ENCODE data around the gene CAMK2A. TPM values are rescaled to one million over a fixed set of nuclear protein-coding genes. Genes with fewer than 3 reads are reported as not detected.

CAMK2A gene
- polyA plus RNA-seq, 1 donor (not counting 4 experiments of a cell fraction or from before 2014, with no cell fraction given): 0.05 TPM

- no peak overlapping the region for H2AFZ ChIP-seq (ENCODE audit: control insufficient read depth, low read length)
- H3K27me3 ChIP-seq (ENCODE audit: control insufficient read depth, extremely low read depth, insufficient read depth, low read length): peaks cover 16% of the 10 kb centered on the region
- dilution Hi-C loops (cut with MboI; ENCODE audit: extremely low pct_ligation_motif_present, low sequenced_read_pairs): no loop called here
- no peaks in the 10 kb centered on the region for H4K20me1 ChIP-seq (ENCODE audit: control insufficient read depth, extremely low read depth, insufficient read depth, low read length)
- no peaks in the 10 kb centered on the region for H3K79me2 ChIP-seq (ENCODE audit: control insufficient read depth, insufficient read depth, low read length)
- DNase-seq (ENCODE audit: low read depth, low spot score) (no peak), FAIRE-seq (no peak)
- H3K4me3 ChIP-seq (ENCODE audit: control insufficient read depth in 2 of 3, extremely low read depth in 1 of 3, insufficient read depth in 2 of 3, low read depth in 1 of 3, low read length in 3 of 3): no peak overlapping the region
- H3K4me1 ChIP-seq (ENCODE audit: control insufficient read depth, extremely low read depth, insufficient read depth, low read length): no peaks in the 10 kb centered on the region
- TF ChIP-seq CTCF (optimal IDR thresholded peaks at IDR 0.05 in 1 of 3, IDR thresholded peaks at IDR 0.05 in 1 of 3, conservative IDR thresholded peaks at IDR 0.05 in 1 of 3; ENCODE audit: extremely low read depth in 1 of 3, insufficient read depth in 2 of 3, low read length in 3 of 3) (no peak), EZH2 (IDR thresholded peaks at IDR 0.05; ENCODE audit: low read length) (no peak)
- no peaks in the 10 kb centered on the region for H3K9me1 ChIP-seq (ENCODE audit: control insufficient read depth, extremely low read depth, insufficient read depth, low read length)
- H3K9me3 ChIP-seq (ENCODE audit: control insufficient read depth, low read depth, low read length): no peaks in the 10 kb centered on the region
- no peaks in the 10 kb centered on the region for H3K36me3 ChIP-seq (ENCODE audit: control insufficient read depth in 2 of 2, extremely low read depth in 1 of 2, insufficient read depth in 2 of 2, low read length in 2 of 2)
- H3K4me2 ChIP-seq (ENCODE audit: control insufficient read depth, extremely low read depth, insufficient read depth, low read depth, low read length): no peak overlapping the region
- no peak overlapping the region for H3K27ac ChIP-seq (ENCODE audit: control insufficient read depth, insufficient read depth, low read length)
- H3K9ac ChIP-seq (ENCODE audit: control insufficient read depth, extremely low read depth, insufficient read depth, low read length): no peak overlapping the region
These were observed 87.1 kb downstream of the CAMK2A start for GRCh38 chr5:150202501-150202900.

- peaks cover 36% of the 10 kb centered on the region for H3K27me3 ChIP-seq (ENCODE audit: control insufficient read depth, extremely low read depth, insufficient read depth, low read length)
- DNase-seq (ENCODE audit: low read depth, low spot score) (no peak), FAIRE-seq (no peak)
- H3K27ac ChIP-seq (ENCODE audit: control insufficient read depth, insufficient read depth, low read length): no peak overlapping the region
- no peaks in the 10 kb centered on the region for H3K36me3 ChIP-seq (ENCODE audit: control insufficient read depth in 2 of 2, extremely low read depth in 1 of 2, insufficient read depth in 2 of 2, low read length in 2 of 2)
- no peak overlapping the region for H3K4me2 ChIP-seq (ENCODE audit: control insufficient read depth, extremely low read depth, insufficient read depth, low read depth, low read length)
- H2AFZ ChIP-seq (ENCODE audit: control insufficient read depth, low read length): no peak overlapping the region
- H3K9me1 ChIP-seq (ENCODE audit: control insufficient read depth, extremely low read depth, insufficient read depth, low read length): no peaks in the 10 kb centered on the region
- H3K4me1 ChIP-seq (ENCODE audit: control insufficient read depth, extremely low read depth, insufficient read depth, low read length): no peaks in the 10 kb centered on the region
- TF ChIP-seq EZH2 (IDR thresholded peaks at IDR 0.05; ENCODE audit: low read length) (no peak), CTCF (optimal IDR thresholded peaks at IDR 0.05 in 1 of 3, IDR thresholded peaks at IDR 0.05 in 1 of 3, conservative IDR thresholded peaks at IDR 0.05 in 1 of 3; ENCODE audit: extremely low read depth in 1 of 3, insufficient read depth in 2 of 3, low read length in 3 of 3) (no peak)
- H3K9ac ChIP-seq (ENCODE audit: control insufficient read depth, extremely low read depth, insufficient read depth, low read length): no peak overlapping the region
- no peaks in the 10 kb centered on the region for H4K20me1 ChIP-seq (ENCODE audit: control insufficient read depth, extremely low read depth, insufficient read depth, low read length)
- no peak overlapping the region for H3K4me3 ChIP-seq (ENCODE audit: control insufficient read depth in 2 of 3, extremely low read depth in 1 of 3, insufficient read depth in 2 of 3, low read depth in 1 of 3, low read length in 3 of 3)
- H3K79me2 ChIP-seq (ENCODE audit: control insufficient read depth, insufficient read depth, low read length): no peaks in the 10 kb centered on the region
- dilution Hi-C loops (cut with MboI; ENCODE audit: extremely low pct_ligation_motif_present, low sequenced_read_pairs): no loop called here
- H3K9me3 ChIP-seq (ENCODE audit: control insufficient read depth, low read depth, low read length): no peaks in the 10 kb centered on the region
These were observed 92.1 kb downstream of the CAMK2A start for GRCh38 chr5:150197476-150197875.
